Activated CD4-positive, alpha-beta T cell treated with anti-CD3 and anti-CD28 coated beads, Interleukin-2, amount 10 ng/mL, durations not matched to agents 7 days and 5 days (primary cell): ENCODE results near the gene ARSB. TPM values are rescaled to one million over a fixed set of nuclear protein-coding genes. Genes with fewer than 3 reads are reported as not detected.

Source experiments
- CTCF ChIA-PET: fragments of 350-600 bp; sonication (Branson Sonifier 250); formaldehyde crosslinking; loops from one replicate; lab custom pipeline; 2021; ENCODE audit warnings: antibody characterized with exemption; lab: Charles Lee
- POLR2A ChIA-PET: fragments of 350-600 bp; sonication (Branson Sonifier 250); formaldehyde crosslinking; loops from one replicate; lab custom pipeline; 2021; ENCODE audit warnings: antibody characterized with exemption; lab: Charles Lee
- DNase-seq: peaks from one replicate; pipeline ENCODE4 v3.0.0-alpha.2; 2020
- H3K27ac Mint-ChIP-seq: one replicate; pipeline ENCODE4 v1.8.0; 2021; ENCODE audit warnings: mild to moderate bottlenecking, moderate library complexity, mixed read lengths
- H3K27me3 Mint-ChIP-seq: one replicate; pipeline ENCODE4 v1.8.0; 2021; ENCODE audit warnings: mixed read lengths
- H3K36me3 Mint-ChIP-seq: one replicate; pipeline ENCODE4 v1.8.0; 2021; ENCODE audit warnings: low read depth, mixed read lengths
- H3K4me1 Mint-ChIP-seq: one replicate; pipeline ENCODE4 v1.8.0; 2021; ENCODE audit warnings: mixed read lengths
- H3K4me3 Mint-ChIP-seq: one replicate; pipeline ENCODE4 v1.8.0; 2021; ENCODE audit warnings: mild to moderate bottlenecking, moderate library complexity, mixed read lengths
- H3K9me3 Mint-ChIP-seq: one replicate; pipeline ENCODE4 v1.8.0; 2021; ENCODE audit warnings: mixed read lengths
- total RNA-seq, 2 experiments: library from RNA; stranded (reverse); gene quantifications; one replicate each; pipeline ENCODE4 v1.2.3, GENCODE V29; 2021

Gene ARSB
- total RNA-seq, 2 experiments from 2014 or later: 10.4 to 11.5 TPM

- POLR2A ChIA-PET: no interaction called here
Observed at GRCh38 chr5:79011869-79012268, 26.8 kb upstream of the ARSB start.

GRCh38 chr5:79011219-79011836 lies 26.2 kb upstream of the ARSB start:
- Mint-ChIP-seq H3K4me1 (no peaks in the 10 kb centered on the region), H3K9me3 (peaks cover 5% of the 10 kb centered on the region), H3K36me3 (no peaks in the 10 kb centered on the region), H3K27ac (no peak overlapping the region), H3K4me3 (no peak overlapping the region), H3K27me3 (peaks cover 32% of the 10 kb centered on the region)
- ChIA-PET CTCF (interaction anchor here (1.0 kb wide), 1 partner anchor 14 kb away, joined by 3 read pairs; no protein-coding TSS in a partner anchor), POLR2A (no interaction called here)
- no peak for DNase-seq

More at GRCh38 chr5:79011869-79012268, 26.8 kb upstream of the ARSB start:
- Mint-ChIP-seq H3K9me3 (peaks cover 5% of the 10 kb centered on the region), H3K27me3 (peaks cover 37% of the 10 kb centered on the region), H3K4me1 (no peaks in the 10 kb centered on the region), H3K4me3 (no peak overlapping the region), H3K36me3 (no peaks in the 10 kb centered on the region), H3K27ac (no peak overlapping the region)
- no peak for DNase-seq
- CTCF ChIA-PET: interaction anchor here (1.0 kb wide), 1 partner anchor 15 kb away, joined by 3 read pairs; no protein-coding TSS in a partner anchor

- Mint-ChIP-seq H3K4me1 (no peaks in the 10 kb centered on the region), H3K36me3 (no peaks in the 10 kb centered on the region), H3K9me3 (peaks cover 5% of the 10 kb centered on the region), H3K27ac (no peak overlapping the region), H3K4me3 (no peak overlapping the region), H3K27me3 (peaks cover 25% of the 10 kb centered on the region)
- DNase-seq: no peak
- ChIA-PET CTCF (interaction anchor here (0.7 kb wide), 1 partner anchor 98 kb away, joined by 3 read pairs; no protein-coding TSS in a partner anchor), POLR2A (no interaction called here)
Observed at GRCh38 chr5:79008362-79008761, 23.3 kb upstream of the ARSB start.

GRCh38 chr5:79007872-79008271 lies 22.8 kb upstream of the ARSB start:
- peaks cover 28% of the 10 kb centered on the region for H3K27me3 Mint-ChIP-seq
- ChIA-PET CTCF (no interaction called here), POLR2A (no interaction called here)
- H3K4me3 Mint-ChIP-seq: no peak overlapping the region
- H3K36me3 Mint-ChIP-seq: no peaks in the 10 kb centered on the region
- H3K27ac Mint-ChIP-seq: no peak overlapping the region
- H3K9me3 Mint-ChIP-seq: peaks cover under 1% of the 10 kb centered on the region
- no peaks in the 10 kb centered on the region for H3K4me1 Mint-ChIP-seq
- no peak for DNase-seq

GRCh38 chr5:79005936-79006631 lies 21.0 kb upstream of the ARSB start:
- CTCF ChIA-PET: no interaction called here
- Mint-ChIP-seq H3K4me1 (no peaks in the 10 kb centered on the region), H3K9me3 (no peaks in the 10 kb centered on the region), H3K27me3 (peaks cover 28% of the 10 kb centered on the region), H3K36me3 (no peaks in the 10 kb centered on the region), H3K27ac (no peak overlapping the region), H3K4me3 (no peak overlapping the region)
- DNase-seq: no peak
- POLR2A ChIA-PET: no interaction called here

GRCh38 chr5:79005151-79005550 lies 20.0 kb upstream of the ARSB start:
- ChIA-PET CTCF (no interaction called here), POLR2A (no interaction called here)
- DNase-seq: no peak
- H3K4me3 Mint-ChIP-seq: no peak overlapping the region
- H3K27ac Mint-ChIP-seq: no peak overlapping the region
- H3K36me3 Mint-ChIP-seq: no peaks in the 10 kb centered on the region
- H3K9me3 Mint-ChIP-seq: no peaks in the 10 kb centered on the region
- H3K27me3 Mint-ChIP-seq: peaks cover 24% of the 10 kb centered on the region
- H3K4me1 Mint-ChIP-seq: no peaks in the 10 kb centered on the region

- no peaks in the 10 kb centered on the region for H3K36me3 Mint-ChIP-seq
- H3K4me3 Mint-ChIP-seq: no peak overlapping the region
- H3K9me3 Mint-ChIP-seq: no peaks in the 10 kb centered on the region
- ChIA-PET CTCF (interaction anchor here (1.0 kb wide), 1 partner anchor 149 kb away, joined by 3 read pairs; no protein-coding TSS in a partner anchor), POLR2A (no interaction called here)
- H3K4me1 Mint-ChIP-seq: no peaks in the 10 kb centered on the region
- H3K27me3 Mint-ChIP-seq: peaks cover 29% of the 10 kb centered on the region
- DNase-seq: no peak
- H3K27ac Mint-ChIP-seq: no peak overlapping the region
Observed at GRCh38 chr5:79002374-79002773, 17.3 kb upstream of the ARSB start.

GRCh38 chr5:79001471-79001870 lies 16.4 kb upstream of the ARSB start:
- Mint-ChIP-seq H3K9me3 (no peaks in the 10 kb centered on the region), H3K27ac (no peak overlapping the region), H3K4me3 (no peak overlapping the region), H3K4me1 (no peaks in the 10 kb centered on the region), H3K27me3 (peaks cover 31% of the 10 kb centered on the region), H3K36me3 (no peaks in the 10 kb centered on the region)
- DNase-seq: no peak
- ChIA-PET POLR2A (no interaction called here), CTCF (interaction anchor here (0.7 to 1.0 kb wide), 2 partner anchors 134 to 150 kb away, joined by 3 read pairs; no protein-coding TSS in a partner anchor)

- peaks cover 3% of the 10 kb centered on the region for H3K9me3 Mint-ChIP-seq
- no peak overlapping the region for H3K27ac Mint-ChIP-seq
- ChIA-PET POLR2A (no interaction called here), CTCF (interaction anchor here (0.8 kb wide), 1 partner anchor 15 kb away, joined by 3 read pairs; no protein-coding TSS in a partner anchor)
- H3K4me3 Mint-ChIP-seq: no peak overlapping the region
- peaks cover 20% of the 10 kb centered on the region for H3K27me3 Mint-ChIP-seq
- peaks cover 13% of the 10 kb centered on the region for H3K4me1 Mint-ChIP-seq
- H3K36me3 Mint-ChIP-seq: peaks cover 1% of the 10 kb centered on the region
- no peak for DNase-seq
Observed at GRCh38 chr5:78997090-78997489, 12.0 kb upstream of the ARSB start.

- ChIA-PET CTCF (no interaction called here), POLR2A (no interaction called here)
- Mint-ChIP-seq H3K4me3 (no peak overlapping the region), H3K36me3 (peaks cover 1% of the 10 kb centered on the region), H3K4me1 (peaks cover 13% of the 10 kb centered on the region), H3K27ac (no peak overlapping the region), H3K9me3 (peaks cover 3% of the 10 kb centered on the region), H3K27me3 (peaks cover 20% of the 10 kb centered on the region)
- no peak for DNase-seq
Observed at GRCh38 chr5:78995521-78996007, 10.5 kb upstream of the ARSB start.

GRCh38 chr5:78993165-78993564 lies 8.1 kb upstream of the ARSB start:
- no peak for DNase-seq
- POLR2A ChIA-PET: no interaction called here
- Mint-ChIP-seq H3K27ac (peak overlapping the region; percentile 19), H3K4me1 (peaks cover 13% of the 10 kb centered on the region), H3K27me3 (peaks cover 13% of the 10 kb centered on the region), H3K9me3 (peaks cover 3% of the 10 kb centered on the region), H3K4me3 (no peak overlapping the region), H3K36me3 (peaks cover 1% of the 10 kb centered on the region)
- CTCF ChIA-PET: no interaction called here

- POLR2A ChIA-PET: no interaction called here
- Mint-ChIP-seq H3K4me3 (no peak overlapping the region), H3K9me3 (peaks cover 3% of the 10 kb centered on the region), H3K4me1 (peaks cover 15% of the 10 kb centered on the region), H3K36me3 (peaks cover 1% of the 10 kb centered on the region), H3K27me3 (peaks cover 9% of the 10 kb centered on the region), H3K27ac (no peak overlapping the region)
- CTCF ChIA-PET: no interaction called here
- DNase-seq: no peak
Observed at GRCh38 chr5:78992146-78992545, 7.0 kb upstream of the ARSB start.

GRCh38 chr5:78989080-78989479 lies 4.0 kb upstream of the ARSB start:
- H3K9me3 Mint-ChIP-seq: no peaks in the 10 kb centered on the region
- no peak for DNase-seq
- H3K4me1 Mint-ChIP-seq: peaks cover 25% of the 10 kb centered on the region
- POLR2A ChIA-PET: no interaction called here
- H3K27me3 Mint-ChIP-seq: no peaks in the 10 kb centered on the region
- no peak overlapping the region for H3K27ac Mint-ChIP-seq
- H3K4me3 Mint-ChIP-seq: no peak overlapping the region
- CTCF ChIA-PET: no interaction called here
- H3K36me3 Mint-ChIP-seq: no peaks in the 10 kb centered on the region
